Middle frontal gyrus (tissue), 1 donor: ENCODE measurements around the gene CNIH1.
"Not testable (repeated sequence)": the region's sequence is repeated elsewhere in the genome, so short reads cannot be mapped to it uniquely, and the experiment has no call there.

ENCODE experiments used
- DNase-seq: peaks from one replicate; pipeline ENCODE4 v3.0.0-alpha.2; 2015; ENCODE audit warnings: low spot score; ENCODE audit errors: extremely low spot score

The CNIH1 gene

DNA sequence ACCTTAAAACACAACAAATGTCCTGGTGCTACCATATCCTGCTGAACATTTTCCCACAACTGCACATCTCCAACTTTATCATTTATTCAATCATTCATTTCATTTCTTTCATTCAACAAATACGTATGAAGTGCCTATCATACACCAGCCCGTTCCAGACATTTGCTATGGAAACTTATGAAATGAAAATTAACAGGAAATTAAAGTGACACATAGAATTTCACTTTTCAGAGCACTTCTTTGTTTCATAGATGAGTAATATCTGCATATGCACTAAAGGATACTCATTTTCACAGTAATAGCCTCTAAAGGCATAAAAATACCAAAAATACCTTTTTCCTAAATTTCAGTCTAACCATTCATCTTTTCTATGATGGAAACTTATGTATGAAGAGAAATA is 12.6 kb downstream of the CNIH1 start:
- no peak for DNase-seq

DNA sequence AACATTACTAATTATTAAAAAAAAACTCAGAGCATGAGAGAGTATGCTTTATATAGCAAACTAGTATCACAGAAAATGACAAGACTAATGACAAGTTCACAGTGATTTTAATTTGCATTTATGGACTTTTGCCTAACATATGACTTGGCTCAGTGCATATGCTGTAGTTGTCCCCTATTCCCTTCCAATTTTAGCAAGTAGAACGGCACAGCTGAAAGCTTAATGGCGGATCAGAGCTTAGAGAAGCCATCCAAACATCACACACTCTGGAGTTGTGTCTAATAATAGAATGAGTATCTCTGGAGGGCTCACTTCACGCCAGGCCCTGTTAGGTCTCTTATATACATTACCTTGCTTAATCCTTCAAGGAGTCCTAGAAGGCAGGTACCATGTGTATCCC is 13.3 kb downstream of the CNIH1 start:
- no peak for DNase-seq

DNA sequence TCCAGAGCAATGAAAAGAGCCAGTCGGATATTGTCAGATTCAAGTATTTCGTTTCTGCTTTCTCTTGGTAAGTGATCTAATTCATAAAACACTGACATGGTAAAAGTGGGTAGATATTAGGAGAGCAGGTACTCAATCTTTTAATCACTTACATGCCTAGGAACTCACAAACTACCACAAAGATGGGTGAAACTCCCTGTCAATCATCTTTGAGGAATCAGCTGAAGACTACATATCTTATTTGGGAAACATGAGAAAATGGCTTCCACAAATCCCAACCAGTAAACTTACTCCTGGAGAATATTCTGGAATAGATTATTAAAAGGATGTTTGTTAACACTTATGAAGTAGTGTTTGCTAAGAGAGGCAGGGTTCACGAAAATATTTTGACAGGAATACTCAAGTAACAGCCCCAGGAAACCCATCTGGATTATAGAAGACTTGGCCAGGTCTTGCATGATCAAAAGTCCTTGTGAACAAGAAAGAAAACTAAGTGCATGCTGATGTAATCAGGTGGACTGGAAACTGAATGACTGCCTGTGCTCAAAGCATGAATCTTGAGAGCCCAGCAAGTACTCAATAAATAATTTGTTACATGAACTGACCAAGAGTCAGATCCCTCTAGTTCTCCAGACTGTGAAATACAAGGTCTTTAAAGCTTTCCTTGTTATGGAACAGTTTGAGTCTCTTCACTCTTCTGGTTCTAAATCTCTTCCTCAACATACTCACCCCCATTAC is 15.5 kb downstream of the CNIH1 start:
- no peak for DNase-seq

DNA sequence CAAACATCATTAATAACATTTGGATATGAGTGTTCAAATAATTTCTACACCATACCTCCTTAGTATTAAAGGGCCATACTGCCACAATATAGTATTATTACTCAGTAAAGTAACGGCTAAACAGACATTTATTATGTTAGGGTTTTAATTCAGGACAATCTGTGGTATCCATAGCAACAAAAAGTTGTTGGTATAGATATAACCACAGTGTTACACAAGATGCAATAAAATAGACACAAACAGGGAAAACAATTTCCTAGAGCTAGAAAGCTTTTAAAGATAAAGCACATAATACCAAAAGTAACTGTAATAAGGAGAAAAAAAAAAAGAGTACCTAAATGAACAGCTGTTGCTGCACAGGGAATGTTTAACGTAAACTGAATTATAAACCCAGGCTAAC is 16.1 kb downstream of the CNIH1 start:
- DNase-seq: no peak

DNA sequence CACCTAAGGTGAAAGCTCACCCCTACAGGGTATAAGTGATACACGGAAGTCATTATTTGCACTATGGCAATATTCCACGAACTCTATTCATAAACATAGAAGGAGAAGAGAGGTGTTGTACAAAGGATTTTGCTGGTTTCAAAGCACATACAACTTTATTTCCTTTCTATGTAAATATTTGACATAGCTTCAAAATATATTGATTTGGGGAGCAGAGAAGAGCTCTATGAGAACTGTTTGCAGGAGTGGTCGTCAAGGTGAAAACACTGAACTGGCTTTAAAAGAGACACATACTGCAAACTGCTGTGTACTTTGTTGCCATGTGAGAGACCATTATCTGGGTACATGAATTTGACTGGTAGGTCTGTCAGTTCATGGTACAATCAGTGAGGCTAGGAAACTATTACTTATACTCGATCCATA is 16.7 kb downstream of the CNIH1 start:
- no peak for DNase-seq

DNA sequence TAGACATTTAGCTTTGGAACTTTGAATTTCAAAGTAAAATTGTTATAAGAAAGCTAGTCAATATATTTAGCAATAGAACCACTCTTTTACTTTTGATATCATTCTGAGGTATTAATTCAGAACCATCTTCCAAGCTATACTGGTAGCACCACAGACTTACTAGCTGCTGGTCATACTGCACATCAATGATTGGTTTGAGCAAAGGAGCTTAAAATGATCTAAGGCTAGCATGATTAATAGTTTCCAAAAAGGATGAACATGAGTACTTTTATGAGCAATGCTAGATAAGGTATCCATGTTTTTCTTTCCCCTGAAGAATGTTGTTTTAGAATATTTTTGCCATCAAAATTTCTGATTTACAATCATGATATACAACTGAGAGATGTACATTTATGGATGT is 17.2 kb downstream of the CNIH1 start:
- no peak for DNase-seq

DNA sequence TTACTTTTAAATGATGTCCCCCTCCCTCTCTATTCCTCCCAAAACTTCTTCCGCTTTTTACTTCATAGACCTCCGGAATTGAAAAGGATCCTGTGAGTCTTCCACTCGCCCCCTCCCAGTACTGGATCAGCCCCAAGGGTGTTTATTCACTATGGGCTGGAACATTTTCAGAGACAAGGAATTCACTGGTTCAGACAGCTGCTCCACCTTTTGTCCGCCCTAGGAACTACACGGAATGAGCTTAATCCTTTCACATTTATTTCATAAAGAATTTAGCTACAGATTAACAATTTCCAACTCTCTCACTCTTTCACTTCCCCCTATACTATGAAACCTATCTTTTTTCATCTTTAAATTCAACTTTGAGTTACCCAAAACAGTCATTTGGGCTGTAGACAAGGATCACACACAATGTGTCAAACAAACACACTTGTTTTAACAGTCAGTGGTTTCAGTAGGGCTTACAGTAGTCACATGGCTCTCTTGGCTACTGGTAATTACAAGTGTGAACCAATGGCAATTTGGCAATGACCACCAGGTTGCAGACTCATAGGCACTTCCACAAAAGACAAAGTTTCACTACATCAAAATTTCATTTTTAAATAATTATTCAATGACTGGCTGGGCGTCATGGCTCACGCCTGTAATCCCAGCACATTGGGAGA is 20.6 kb downstream of the CNIH1 start:
- DNase-seq: no peak

DNA sequence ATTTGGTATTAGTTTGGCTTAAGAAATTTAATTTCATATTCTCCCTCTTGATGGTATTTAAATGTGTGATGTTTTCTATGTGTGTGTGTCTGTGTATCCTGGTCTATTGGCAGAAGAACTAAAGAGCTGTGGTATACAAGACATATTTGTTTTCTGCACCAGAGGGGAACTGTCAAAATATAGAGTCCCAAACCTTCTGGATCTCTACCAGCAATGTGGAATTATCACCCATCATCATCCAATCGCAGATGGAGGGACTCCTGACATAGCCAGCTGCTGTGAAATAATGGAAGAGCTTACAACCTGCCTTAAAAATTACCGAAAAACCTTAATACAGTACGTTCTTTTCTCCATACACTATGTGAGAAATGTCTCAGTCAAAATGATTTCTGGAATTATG is 29.8 kb downstream of the CNIH1 start:
- DNase-seq: no peak

DNA sequence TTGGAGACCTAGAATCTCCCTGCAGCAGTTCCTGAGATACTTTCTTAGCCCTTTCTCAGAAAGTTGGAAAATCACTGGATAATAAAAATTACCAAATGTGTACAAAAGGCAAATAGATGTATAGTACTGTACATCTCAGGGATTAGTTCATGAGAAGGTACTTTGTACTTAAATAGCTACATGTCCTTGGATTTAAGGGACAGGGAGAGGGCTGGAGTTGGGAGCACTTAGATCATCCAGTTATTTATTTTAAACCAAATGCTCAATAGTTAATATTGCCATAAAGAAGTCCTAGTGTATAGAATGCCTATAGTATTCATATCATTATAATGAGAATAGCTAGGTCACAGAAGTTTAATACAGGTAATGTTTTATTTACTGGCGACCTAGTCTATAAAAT is 31.0 kb downstream of the CNIH1 start:
- DNase-seq: no peak

DNA sequence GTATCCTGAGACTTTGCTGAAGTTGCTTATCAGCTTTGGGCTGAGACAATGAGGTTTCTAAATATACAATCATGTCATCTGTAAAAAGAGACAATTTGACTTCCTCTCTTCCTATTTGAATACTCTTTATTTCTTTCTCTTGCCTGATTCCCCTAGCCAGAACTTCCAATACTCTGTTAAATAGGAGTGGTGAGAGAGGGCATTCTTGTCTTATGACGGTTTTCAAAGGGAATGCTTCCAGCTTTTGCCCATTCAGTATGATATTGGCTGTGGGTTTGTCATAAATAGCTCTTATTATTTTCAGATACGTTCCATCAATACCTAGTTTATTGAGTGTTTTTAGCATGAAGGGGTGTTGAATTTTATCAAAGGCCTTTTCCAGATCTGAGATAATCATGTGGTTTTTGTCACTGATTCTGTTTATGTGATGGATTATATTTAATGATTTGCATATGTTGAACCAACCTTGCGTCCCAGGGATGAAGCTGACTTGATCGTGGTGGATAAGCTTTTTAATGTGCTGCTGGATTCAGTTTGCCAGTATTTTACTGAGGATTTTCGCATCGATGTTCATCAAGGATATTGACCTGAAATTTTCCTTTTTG is 37.7 kb downstream of the CNIH1 start:
- DNase-seq: not testable (repeated sequence)

DNA sequence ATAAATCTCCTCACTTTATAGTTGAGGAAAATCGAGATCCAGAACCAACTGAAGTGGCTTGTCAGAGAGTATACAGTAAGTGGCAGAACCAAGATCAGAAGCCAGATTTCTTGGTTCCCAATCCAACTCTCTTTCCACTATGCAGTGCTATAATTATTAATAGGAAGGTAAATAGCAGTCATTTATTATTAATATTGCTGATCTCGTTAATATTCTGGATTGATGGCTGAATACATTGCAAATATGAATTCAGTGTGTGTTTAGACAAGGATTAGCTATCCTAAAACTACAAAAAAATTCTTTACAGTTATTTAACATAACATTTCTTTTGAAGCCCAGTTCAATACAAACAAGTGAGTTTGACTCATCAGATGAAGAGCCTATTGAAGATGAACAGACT is 41.6 kb downstream of the CNIH1 start:
- DNase-seq: no peak

DNA sequence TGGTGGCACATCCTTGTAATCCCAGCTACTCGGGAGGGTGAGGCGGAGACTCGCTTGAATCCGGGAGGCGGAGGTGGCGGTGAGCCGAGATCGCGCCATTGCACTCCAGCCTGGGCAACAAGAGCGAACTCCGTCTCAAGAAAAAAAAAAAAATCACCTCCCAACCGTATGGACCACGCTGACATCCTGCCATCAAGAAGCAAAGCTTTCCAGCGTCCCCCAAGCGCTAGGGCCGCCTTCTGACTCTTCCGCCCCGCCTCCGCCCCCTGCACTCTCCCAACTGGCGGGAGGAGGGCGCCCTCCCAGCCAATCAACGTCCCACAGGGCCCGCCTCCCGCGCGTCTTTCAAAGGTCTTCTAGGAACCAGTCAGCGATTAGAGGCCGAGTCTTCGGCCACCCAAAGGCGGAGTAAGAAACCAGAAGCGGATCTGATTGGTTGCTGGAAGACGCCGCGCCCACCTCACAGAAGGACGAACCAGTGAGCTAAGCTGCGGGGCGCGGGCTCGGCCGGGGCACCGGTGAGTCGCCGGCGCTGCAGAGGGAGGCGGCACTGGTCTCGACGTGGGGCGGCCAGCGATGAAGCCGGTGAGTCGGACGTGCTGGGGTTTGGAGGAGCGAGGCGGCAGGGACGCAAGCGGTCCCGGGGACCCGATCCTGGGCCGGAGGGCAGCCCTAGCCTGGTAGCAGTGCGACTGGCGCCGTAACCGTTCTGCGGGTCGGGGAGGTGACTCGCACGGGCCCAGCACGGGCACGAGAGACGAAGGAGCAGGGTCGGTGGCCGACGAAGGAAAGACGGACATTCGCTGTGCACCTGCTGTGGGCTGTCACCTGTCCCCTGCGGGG is 44.5 kb downstream of the CNIH1 start, which contains the start of gene CDKN3:
Gene CDKN3 (plus strand): TSS at position 515 of the 843 bp plus-strand sequence. CDS start 62 bp downstream, at position 577.
- peak; percentile 97 for DNase-seq

DNA sequence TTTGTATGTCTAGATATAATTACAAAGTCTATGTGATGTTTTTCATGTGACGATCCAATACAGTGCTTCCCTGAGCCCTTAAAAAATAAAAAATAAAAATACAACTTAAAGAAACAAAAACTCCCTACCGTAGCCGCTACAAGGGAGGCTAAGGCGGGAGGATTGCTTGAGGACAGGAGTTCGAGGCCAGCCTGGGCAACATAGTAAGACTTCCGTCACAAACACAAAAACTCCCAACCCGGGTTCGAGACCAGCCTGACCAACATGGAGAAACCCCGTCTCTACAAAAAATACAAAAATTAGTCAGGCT is 45.0 kb downstream of the CNIH1 start:
- no peak for DNase-seq

DNA sequence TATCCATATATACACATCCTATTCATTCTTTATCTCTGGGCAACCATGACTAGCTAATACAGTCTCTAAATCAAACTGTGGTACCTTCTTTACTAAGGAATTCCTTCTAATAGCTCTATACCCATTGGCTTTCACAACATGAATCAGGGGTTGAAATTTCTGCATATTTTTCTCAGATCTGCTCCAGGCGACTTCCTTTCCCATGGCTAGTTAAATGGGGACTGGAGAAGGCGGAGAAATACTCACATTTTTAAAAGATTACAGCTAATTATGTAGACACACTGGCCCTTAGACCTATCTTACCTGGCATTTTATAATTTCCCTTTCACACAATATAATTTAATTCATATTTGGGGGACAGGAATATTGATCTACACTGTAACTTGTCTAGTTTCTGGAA is 45.5 kb downstream of the CNIH1 start:
- no peak for DNase-seq

DNA sequence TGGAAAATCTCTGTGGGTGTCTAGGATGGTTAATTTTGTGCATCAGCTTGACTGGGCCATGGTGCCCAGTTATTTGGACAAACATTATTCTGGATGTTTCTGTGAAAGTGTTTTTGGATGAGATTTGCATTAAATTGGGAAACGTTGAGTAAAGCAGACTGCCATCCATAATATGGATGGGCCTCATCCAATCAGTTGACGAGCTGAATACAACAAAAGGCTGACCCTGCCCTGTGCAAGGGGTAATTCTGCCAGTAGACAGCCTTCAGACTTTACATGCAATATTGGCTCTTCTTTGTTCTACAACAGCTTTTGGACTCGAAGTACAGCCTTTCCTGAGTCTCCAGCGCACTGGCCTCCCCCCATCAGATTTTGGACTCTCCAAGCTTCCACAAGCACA is 45.9 kb downstream of the CNIH1 start:
- no peak for DNase-seq

DNA sequence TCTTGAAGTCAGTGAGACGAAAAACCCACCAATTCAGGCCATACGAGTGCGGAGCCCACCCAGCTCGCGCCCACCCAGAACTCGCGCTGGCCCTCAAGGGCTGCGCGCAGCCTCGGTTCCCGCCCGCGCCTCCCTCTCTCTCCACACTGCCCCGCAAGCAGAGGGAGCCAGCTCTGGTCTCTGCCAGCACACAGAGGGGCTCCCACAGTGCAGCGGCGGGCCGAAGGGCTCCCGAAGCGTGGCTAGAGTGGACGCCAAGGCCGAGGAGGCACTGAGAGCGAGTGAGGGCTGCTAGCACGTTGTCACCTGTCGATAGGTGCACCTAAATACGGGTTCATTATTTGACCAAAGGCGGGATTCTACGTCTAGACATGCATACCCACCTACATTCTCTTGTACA is 46.6 kb downstream of the CNIH1 start:
- no peak for DNase-seq

DNA sequence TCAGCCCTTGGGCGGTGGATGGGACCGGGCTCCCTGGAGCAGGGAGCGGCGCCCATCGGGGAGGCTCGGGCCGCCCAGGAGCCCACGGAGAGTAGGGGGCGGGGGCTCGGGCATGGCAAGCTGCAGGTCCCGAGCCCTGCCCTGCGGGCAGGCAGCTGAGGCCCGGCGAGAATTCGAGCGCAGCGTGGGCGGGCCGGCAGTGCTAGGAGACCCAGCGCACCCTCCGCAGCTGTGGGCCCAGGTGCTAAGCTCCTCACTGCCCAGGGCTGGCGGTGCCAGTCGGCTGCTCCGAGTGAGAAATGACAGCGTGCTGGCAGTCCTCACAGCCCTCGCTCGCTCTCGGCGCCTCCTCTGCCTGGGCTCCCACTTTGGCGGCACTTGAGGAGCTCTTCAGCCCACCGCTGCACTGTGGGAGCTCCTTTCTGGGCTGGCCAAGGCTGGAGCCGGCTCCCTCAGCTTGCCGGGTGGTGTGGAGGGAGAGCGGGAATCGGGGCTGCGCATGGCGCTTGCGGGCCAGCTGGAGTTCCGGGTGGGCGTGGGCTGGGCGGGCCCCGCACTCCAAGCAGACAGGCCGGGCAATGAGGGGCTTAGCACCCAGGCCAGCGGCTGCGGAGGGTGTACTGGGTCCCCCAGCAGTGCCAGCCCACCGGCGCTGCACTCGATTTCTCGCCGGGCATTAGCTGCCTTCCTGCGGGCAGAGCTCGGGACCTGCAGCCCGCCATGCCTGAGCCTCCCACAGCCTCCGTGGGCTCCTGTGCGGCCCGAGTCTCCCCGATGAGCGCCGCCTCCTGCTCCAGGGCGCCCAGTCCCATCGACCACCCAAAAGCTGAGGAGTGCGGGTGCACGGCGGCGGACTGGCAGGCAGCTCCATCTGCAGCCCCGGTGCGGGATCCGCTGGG is 47.9 kb downstream of the CNIH1 start:
- not testable (repeated sequence) for DNase-seq

DNA sequence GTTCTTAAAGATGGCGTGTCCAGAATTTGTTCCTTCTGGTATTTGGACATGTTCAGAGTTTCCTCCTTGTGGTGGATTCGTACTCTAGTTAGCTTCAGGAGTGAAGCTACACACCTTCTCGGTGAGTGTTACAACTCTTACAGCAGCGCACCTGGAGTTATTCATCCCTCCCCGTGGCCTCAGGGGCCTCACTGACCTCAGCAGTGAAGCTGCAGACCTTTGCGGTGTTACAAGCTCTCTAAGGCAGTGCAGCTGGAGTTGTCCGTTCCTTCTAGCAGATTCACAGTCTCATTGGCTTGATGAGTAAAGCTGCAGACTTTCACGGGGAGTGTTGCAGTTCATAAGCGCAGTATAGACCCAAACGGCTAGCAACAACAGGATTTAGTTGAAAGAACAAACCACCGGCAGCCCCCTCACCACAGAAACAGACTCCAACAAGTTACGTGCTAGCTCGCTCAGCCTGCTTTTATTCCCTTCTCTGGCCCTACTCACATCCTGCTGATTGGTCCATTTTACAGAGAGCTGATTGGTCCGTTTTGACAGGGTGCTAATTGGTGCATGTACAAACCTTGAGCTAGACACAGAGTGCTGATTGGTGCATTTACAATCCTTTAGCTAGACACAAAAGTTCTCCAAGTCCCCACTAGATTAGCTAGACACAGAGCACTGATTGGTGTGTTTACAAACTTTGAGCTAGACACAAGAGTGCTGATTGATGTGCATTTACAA is 48.9 kb downstream of the CNIH1 start:
- DNase-seq: no peak

DNA sequence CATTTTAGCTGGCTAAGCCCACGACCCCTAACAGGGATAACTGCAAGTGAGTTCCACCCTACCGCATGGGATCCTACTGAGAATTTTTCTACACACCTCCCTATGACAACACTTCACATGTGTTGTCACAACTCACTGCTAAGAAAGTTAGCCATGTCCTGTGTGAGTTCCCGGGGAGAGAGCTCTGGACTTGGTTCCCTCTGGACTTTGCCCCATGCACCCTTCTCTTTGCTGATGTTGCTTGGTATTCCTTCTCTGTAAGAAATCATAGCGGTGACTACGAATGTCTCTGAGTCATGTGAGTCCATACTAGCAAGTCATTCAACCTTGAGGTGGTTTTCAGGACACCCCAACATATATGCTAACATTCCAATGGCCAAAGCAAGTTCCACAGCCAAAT is 53.8 kb downstream of the CNIH1 start:
- DNase-seq: no peak

DNA sequence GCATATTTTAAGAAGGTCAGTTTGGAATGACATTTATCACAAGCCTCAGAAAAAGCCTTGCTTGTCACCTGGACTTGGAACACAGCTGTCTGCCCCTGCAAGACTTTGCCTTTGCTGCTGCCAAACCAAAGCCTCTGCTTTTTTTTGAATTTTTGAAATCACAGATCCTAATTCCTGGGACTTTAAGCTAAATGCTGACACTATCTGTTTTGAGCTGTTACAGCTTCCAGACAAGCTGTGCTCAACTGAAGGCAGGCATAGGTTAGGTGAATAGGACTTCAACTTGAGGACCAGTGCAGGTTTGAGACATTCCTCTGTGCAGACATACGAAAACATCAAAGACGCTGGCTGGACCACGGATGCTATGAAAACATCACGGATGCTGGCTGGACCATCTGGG is 55.6 kb downstream of the CNIH1 start:
- DNase-seq: no peak
